H1 (cell line): Measurements from ENCODE around the gene JAKMIP1. TPM values are rescaled to one million over a fixed set of nuclear protein-coding genes. Genes with fewer than 3 reads are reported as not detected.

Source experiments
- CTCF ChIA-PET: fragments of 300-600 bp; sonication (Branson Sonifier 250); formaldehyde crosslinking; loops from one replicate; lab custom pipeline; 2021; ENCODE audit not compliant: partially characterized antibody; lab: Charles Lee
- POLR2A ChIA-PET: fragments of 300-600 bp; sonication (Branson Sonifier 250); formaldehyde crosslinking; loops from one replicate; lab custom pipeline; 2021; ENCODE audit warnings: inconsistent platforms; ENCODE audit not compliant: partially characterized antibody; lab: Charles Lee
- DNase-seq, 2 experiments: peaks; one replicate each; pipeline versions ENCODE4 v3.0.0 to v3.0.0-alpha.2; 2010 to 2022; ENCODE audit warnings: low spot score in 2 of 2, low read depth in 1 of 2, mixed read lengths in 1 of 2
- FAIRE-seq: peaks from 2 replicates; lab custom pipeline; 2011; peaks lifted over from hg19 to GRCh38; lab: Jason Lieb, UNC
- H2AFZ ChIP-seq: 2 replicates; pipeline ENCODE4 v1.8.1; 2012; ENCODE audit warnings: low read length, inconsistent platforms
- H2AK5ac ChIP-seq: 2 replicates; pipeline ENCODE4 v1.6.1; 2013; ENCODE audit warnings: low read depth, low read length
- H2BK120ac ChIP-seq: replicated peaks from 2 replicates; pipeline ENCODE3; 2013; ENCODE audit warnings: low read depth, low read length, inconsistent platforms
- H2BK12ac ChIP-seq: 2 replicates; pipeline ENCODE4 v1.6.1; 2013; ENCODE audit warnings: low read depth, low read length
- H2BK15ac ChIP-seq: 2 replicates; pipeline ENCODE4 v1.6.1; 2013; ENCODE audit warnings: low read length
- H2BK20ac ChIP-seq: 2 replicates; pipeline ENCODE4 v1.6.1; 2013; ENCODE audit warnings: low read length
- H2BK5ac ChIP-seq: 2 replicates; pipeline ENCODE4 v1.6.1; 2013; ENCODE audit warnings: low read depth, low read length
- H3K14ac ChIP-seq: 2 replicates; pipeline ENCODE4 v1.6.1; 2013; ENCODE audit warnings: inconsistent platforms; ENCODE audit not compliant: insufficient read length
- H3K18ac ChIP-seq: 2 replicates; pipeline ENCODE4 v1.6.1; 2013; ENCODE audit warnings: low read length; ENCODE audit errors: extremely low read depth
- H3K23ac ChIP-seq: 2 replicates; pipeline ENCODE4 v1.6.1; 2013; ENCODE audit warnings: inconsistent platforms; ENCODE audit not compliant: insufficient read length
- H3K23me2 ChIP-seq: 2 replicates; pipeline ENCODE4 v1.6.1; 2013; ENCODE audit warnings: low read depth, low read length
- H3K27ac ChIP-seq: 2 replicates; pipeline ENCODE4 v1.6.1; 2011; ENCODE audit warnings: low read depth, low read length, inconsistent platforms
- H3K27me3 ChIP-seq, 4 experiments: replicated peaks in 1 of 4; 1 replicate in 1 of 4; 2 replicates in 3 of 4; pipeline versions ENCODE4 v1.6.1 to v1.8.1; 2011 to 2013; ENCODE audit warnings: low read length in 3 of 4, mild to moderate bottlenecking in 3 of 4, inconsistent platforms in 2 of 4, mixed read lengths in 2 of 4, moderate library complexity in 1 of 4; ENCODE audit not compliant: control insufficient read depth in 3 of 4, insufficient read depth in 3 of 4; ENCODE audit errors: extremely low read depth in 1 of 4
- H3K36me3 ChIP-seq, 4 experiments: 2 replicates each; pipeline versions ENCODE4 v1.6.1 to v1.8.1; 2011 to 2013; ENCODE audit warnings: mild to moderate bottlenecking in 4 of 4, low read length in 3 of 4, moderate library complexity in 2 of 4, control low read depth in 1 of 4, inconsistent platforms in 1 of 4; ENCODE audit not compliant: insufficient read depth in 4 of 4, control insufficient read depth in 2 of 4
- H3K4ac ChIP-seq: replicated peaks from 2 replicates; pipeline ENCODE3; 2013; ENCODE audit warnings: low read length, low read depth, mixed read lengths, inconsistent platforms; ENCODE audit not compliant: insufficient read length
- H3K4me1 ChIP-seq, 4 experiments: replicated peaks in 1 of 4; 1 replicate in 1 of 4; 2 replicates in 3 of 4; pipeline versions ENCODE4 v1.6.1 to v1.8.1; 2011 to 2013; ENCODE audit warnings: low read length in 3 of 4, inconsistent platforms in 2 of 4, mixed read lengths in 1 of 4; ENCODE audit not compliant: insufficient read depth in 4 of 4, control insufficient read depth in 3 of 4
- H3K4me2 ChIP-seq, 2 experiments: 2 replicates each; pipeline versions ENCODE4 v1.6.1 to v1.8.1; 2011 to 2013; ENCODE audit warnings: low read depth in 2 of 2, low read length in 2 of 2, control low read depth in 1 of 2, inconsistent platforms in 1 of 2, mild to moderate bottlenecking in 1 of 2; ENCODE audit not compliant: insufficient read depth in 1 of 2
- H3K4me3 ChIP-seq, 4 experiments: fragments of 200-600, 300-600 bp in 1 of 4; sonication (generic), shearing (Covaris generic), sonication (Bioruptor Twin) in 1 of 4; 2 replicates each; pipeline versions ENCODE4 v1.5.1 to v1.8.1; 2011 to 2016; ENCODE audit warnings: low read length in 4 of 4, low read depth in 3 of 4, control low read depth in 2 of 4, inconsistent platforms in 2 of 4, mild to moderate bottlenecking in 2 of 4, mixed read lengths in 1 of 4, moderate library complexity in 1 of 4; ENCODE audit not compliant: insufficient read depth in 2 of 4; ENCODE audit errors: extremely low read depth in 1 of 4
- H3K56ac ChIP-seq: replicated peaks from 2 replicates; pipeline ENCODE3; 2013; ENCODE audit warnings: low read depth, mild to moderate bottlenecking, mixed read lengths, low read length, inconsistent platforms; ENCODE audit not compliant: insufficient read length
- H3K79me1 ChIP-seq: 2 replicates; pipeline ENCODE4 v1.6.1; 2013; ENCODE audit warnings: low read depth, low read length, control low read depth
- H3K79me2 ChIP-seq, 2 experiments: 2 replicates each; pipeline versions ENCODE4 v1.6.1 to v1.8.1; 2012 to 2013; ENCODE audit warnings: low read length in 2 of 2, mild to moderate bottlenecking in 2 of 2, inconsistent platforms in 1 of 2; ENCODE audit not compliant: insufficient read depth in 2 of 2, control insufficient read depth in 1 of 2
- H3K9ac ChIP-seq, 4 experiments: replicated peaks in 1 of 4; 1 replicate in 1 of 4; 2 replicates in 3 of 4; pipeline versions ENCODE4 v1.6.1 to v1.8.1; 2011 to 2013; ENCODE audit warnings: low read depth in 3 of 4, low read length in 3 of 4, control low read depth in 2 of 4, mild to moderate bottlenecking in 2 of 4, moderate library complexity in 2 of 4, inconsistent platforms in 1 of 4; ENCODE audit errors: extremely low read depth in 1 of 4
- H3K9me3 ChIP-seq, 2 experiments: 2 replicates each; pipeline versions ENCODE4 v1.6.1 to v1.8.1; 2012 to 2013; ENCODE audit warnings: mild to moderate bottlenecking in 2 of 2, moderate library complexity in 2 of 2, control low read depth in 1 of 2, inconsistent platforms in 1 of 2, low read depth in 1 of 2, low read length in 1 of 2, mixed read lengths in 1 of 2; ENCODE audit not compliant: insufficient read depth in 2 of 2
- H4K20me1 ChIP-seq, 2 experiments: replicated peaks in 1 of 2; 2 replicates each; pipeline versions ENCODE3 to v1.8.1; 2011 to 2013; ENCODE audit warnings: inconsistent platforms in 2 of 2, low read length in 2 of 2, mild to moderate bottlenecking in 1 of 2; ENCODE audit not compliant: insufficient read depth in 2 of 2, control insufficient read depth in 1 of 2
- H4K5ac ChIP-seq: 2 replicates; pipeline ENCODE4 v1.6.1; 2013; ENCODE audit warnings: low read length, low read depth, mixed read lengths, inconsistent platforms; ENCODE audit not compliant: insufficient read length
- H4K8ac ChIP-seq: 2 replicates; pipeline ENCODE4 v1.8.0; 2013; ENCODE audit warnings: mild to moderate bottlenecking, moderate library complexity, low read length, inconsistent platforms; ENCODE audit not compliant: insufficient read depth; ENCODE audit errors: extremely low read depth
- H4K91ac ChIP-seq: replicated peaks from 2 replicates; pipeline ENCODE3; 2013; ENCODE audit warnings: low read length, mixed read lengths, inconsistent platforms; ENCODE audit not compliant: insufficient read length
- ATF3 ChIP-seq: IDR thresholded peaks from 2 replicates; pipeline ENCODE4 v1.6.1; 2011; ENCODE audit warnings: low read depth, mild to moderate bottlenecking, low read length; ENCODE audit not compliant: insufficient read depth
- CBX8 ChIP-seq: fragments of 300-800, 300-1000 bp; sonication (generic); IDR thresholded peaks from 2 replicates; pipeline ENCODE4 v1.7.1; 2016; ENCODE audit warnings: low read depth, low read length, borderline replicate concordance
- CTBP2 ChIP-seq: IDR thresholded peaks from 2 replicates; pipeline ENCODE4 v1.7.0; 2011; ENCODE audit warnings: borderline replicate concordance, mild to moderate bottlenecking, moderate library complexity, mixed read lengths, low read length; ENCODE audit not compliant: insufficient read depth, insufficient read length
- EP300 ChIP-seq, 2 experiments: IDR thresholded peaks; 1 replicate in 1 of 2; 2 replicates in 1 of 2; pipeline ENCODE4 v1.6.1; 2011 to 2012; ENCODE audit warnings: low read depth in 2 of 2, low read length in 2 of 2, mild to moderate bottlenecking in 2 of 2, borderline replicate concordance in 1 of 2, inconsistent platforms in 1 of 2, moderate library complexity in 1 of 2
- JUN ChIP-seq: IDR thresholded peaks from 2 replicates; pipeline ENCODE4 v1.6.1; 2011; ENCODE audit warnings: low read depth, mild to moderate bottlenecking, improper control_type of control experiment, low read length
- MAFK ChIP-seq: IDR thresholded peaks from 2 replicates; pipeline ENCODE4 v1.6.1; 2012; ENCODE audit warnings: low read depth, mild to moderate bottlenecking, improper control_type of control experiment, low read length
- NANOG ChIP-seq: IDR thresholded peaks from 2 replicates; pipeline ENCODE4 v1.6.1; 2011; ENCODE audit warnings: low read length, low read depth, mild to moderate bottlenecking, inconsistent platforms; ENCODE audit not compliant: insufficient read depth, poor library complexity, severe bottlenecking
- NRF1 ChIP-seq: IDR thresholded peaks from 2 replicates; pipeline ENCODE4 v1.6.1; 2011; ENCODE audit warnings: mild to moderate bottlenecking, low read depth, low read length, improper control_type of control experiment
- POLR2A ChIP-seq, 2 experiments: IDR thresholded peaks; 1 replicate in 1 of 2; 2 replicates in 1 of 2; pipeline ENCODE4 v1.6.1; 2011; ENCODE audit warnings: low read depth in 2 of 2, low read length in 2 of 2, mild to moderate bottlenecking in 2 of 2; ENCODE audit errors: control extremely low read depth in 1 of 2
- POU5F1 ChIP-seq: IDR thresholded peaks from 2 replicates; pipeline ENCODE4 v1.6.1; 2011; ENCODE audit warnings: low read depth, mild to moderate bottlenecking, low read length, moderate library complexity
- RXRA ChIP-seq: IDR thresholded peaks from 2 replicates; pipeline ENCODE4 v1.6.1; 2011; ENCODE audit warnings: low read depth, mild to moderate bottlenecking, low read length, moderate library complexity; ENCODE audit not compliant: insufficient read depth
- SP1 ChIP-seq: IDR thresholded peaks from 2 replicates; pipeline ENCODE4 v1.6.1; 2011; ENCODE audit warnings: low read depth, low read length
- SRF ChIP-seq: IDR thresholded peaks from 2 replicates; pipeline ENCODE4 v1.6.1; 2011; ENCODE audit warnings: mild to moderate bottlenecking, low read depth, low read length, moderate library complexity
- YY1 ChIP-seq: IDR thresholded peaks from 2 replicates; pipeline ENCODE4 v1.6.1; 2011; ENCODE audit warnings: low read depth, mild to moderate bottlenecking, low read length
- WGBS, 2 experiments: shearing (Covaris generic) in 1 of 2; methylation state at CpG; one replicate each; pipeline versions ENCODE4 v1.1.6 to v1.1.7; 2013 to 2015; ENCODE audit warnings: low lambda C conversion rate in 2 of 2, mixed read lengths in 2 of 2, inconsistent platforms in 1 of 2, low coverage in 1 of 2, missing lambda C conversion rate in 1 of 2; ENCODE audit not compliant: insufficient replicate concordance in 2 of 2, insufficient coverage in 1 of 2, insufficient read length in 1 of 2; ENCODE audit errors: extremely low coverage in 1 of 2, missing lambda C conversion rate in 1 of 2; 5-methylcytosine and 5-hydroxymethylcytosine counted together
- polyA plus RNA-seq, 7 experiments: library from polyadenylated mRNA; depleted of rRNA in 3 of 7; stranded (reverse) in 5 of 7; unstranded in 2 of 7; fragments of >200 nt in 5 of 7; fragments of 200-250 nt in 2 of 7; gene quantifications; 1 replicate in 5 of 7; 2 replicates in 1 of 7; 4 replicates in 1 of 7; pipeline versions ENCODE4 v1.2.1 to v1.2.3, GENCODE V29; 2011 to 2013; ENCODE audit warnings: missing spikeins in 2 of 7, mixed read lengths in 2 of 7
- total RNA-seq: library from RNA; stranded (reverse); fragmentation: NEBNext Ultra II Directional; extraction: Animal tissue kit (Norgen Biotek cat#: 25700); gene quantifications from 2 replicates; pipeline ENCODE4 v1.2.1, GENCODE V29; 2021

The JAKMIP1 gene
- total and polyA plus RNA-seq, 2 of the 8 experiments (the other 6 are each of a cell fraction or from before 2014, with no cell fraction given), result 2.5 to 4.4 TPM

- H2BK12ac ChIP-seq, result no peak overlapping the region
- no peaks in the 10 kb centered on the region for H3K36me3 ChIP-seq
- ChIA-PET CTCF (interaction anchor here (1.0 to 3.6 kb wide), 7 partner anchors 11 to 224 kb away, joined by 3 to 11 read pairs (median 3); no protein-coding TSS in a partner anchor), POLR2A (interaction anchor here (0.8 to 2.3 kb wide), 2 partner anchors 21 kb away, joined by 4 to 9 read pairs; no protein-coding TSS in a partner anchor)
- H2BK20ac ChIP-seq, result no peak overlapping the region
- H4K8ac ChIP-seq, result no peak overlapping the region
- no peak overlapping the region for H3K4me3 ChIP-seq
- no peaks in the 10 kb centered on the region for H3K79me2 ChIP-seq
- H2BK5ac ChIP-seq, result no peak overlapping the region
- peaks cover 8% of the 10 kb centered on the region for H3K23me2 ChIP-seq
- H2AFZ ChIP-seq, result no peak overlapping the region
- H3K79me1 ChIP-seq, result no peaks in the 10 kb centered on the region
- no peak overlapping the region for H3K27ac ChIP-seq
- H2AK5ac ChIP-seq, result no peak overlapping the region
- no peak for FAIRE-seq
- H2BK120ac ChIP-seq, result no peak overlapping the region
- no peak for DNase-seq
- H3K4me2 ChIP-seq, result no peak overlapping the region
- H3K14ac ChIP-seq, result no peak overlapping the region
- H3K4me1 ChIP-seq, result peaks cover 0 to 4% (median 1%) of the 10 kb centered on the region in 4 experiments; a peak in 5 of 7 replicates
- H4K5ac ChIP-seq, result no peak overlapping the region
- peaks cover 0 to 5% of the 10 kb centered on the region in 2 experiments for H4K20me1 ChIP-seq
- H3K27me3 ChIP-seq, result peaks cover 0 to 11% (median 7%) of the 10 kb centered on the region in 4 experiments; a peak in 4 of 7 replicates
- no peak overlapping the region for H3K23ac ChIP-seq
- no peak overlapping the region for H2BK15ac ChIP-seq
- H3K18ac ChIP-seq, result no peak overlapping the region
- H3K56ac ChIP-seq, result no peak overlapping the region
- WGBS, 2 experiments, result 80% methylated on average over 3 of the region's 3 CpGs; no CpG with 5 or more reads in 1 of the 2 experiments
- no peaks in the 10 kb centered on the region for H3K9me3 ChIP-seq
- H3K4ac ChIP-seq, result no peak overlapping the region
- H3K9ac ChIP-seq, result no peak overlapping the region
- H4K91ac ChIP-seq, result no peak overlapping the region
- TF ChIP-seq MAFK, result no peak
- TF ChIP-seq CBX8, result no peak
- TF ChIP-seq YY1, result no peak
- TF ChIP-seq POU5F1, result no peak
- no peak for TF ChIP-seq SP1
- no peak for TF ChIP-seq JUN
- TF ChIP-seq RXRA, result no peak
- no peak for TF ChIP-seq POLR2A (IDR thresholded peaks at IDR 0.05; ENCODE audit: control extremely low read depth in 1 of 2, low read depth in 2 of 2, low read length in 2 of 2)
- TF ChIP-seq ATF3, result no peak
- no peak for TF ChIP-seq CTBP2
- TF ChIP-seq NRF1, result no peak
- no peak for TF ChIP-seq EP300 (IDR thresholded peaks at IDR 0.05; ENCODE audit: borderline replicate concordance in 1 of 2, low read depth in 2 of 2, low read length in 2 of 2)
- TF ChIP-seq SRF, result no peak
- no peak for TF ChIP-seq NANOG
Observed at GRCh38 chr4:6224735-6225134, 24.4 kb upstream of the JAKMIP1 start.
